Subcutaneous adipose tissue (tissue), 4 donors: ENCODE measurements around the gene HMGN2. TPM values are rescaled to one million over a fixed set of nuclear protein-coding genes. Genes with fewer than 3 reads are reported as not detected.

Experiments used
- CTCF ChIP-seq: fragments of 450-650 bp; IDR thresholded peaks from one replicate; pipeline ENCODE4 v1.5.1; 2016; ENCODE audit warnings: low read depth, mild to moderate bottlenecking, control low read depth, antibody characterized with exemption, moderate library complexity
- total RNA-seq, 4 donors: library from RNA; depleted of rRNA; stranded (reverse); fragments of >200 nt; gene quantifications; one replicate each; pipeline ENCODE4 v1.1.0, GENCODE V29; 2016

The HMGN2 gene
- 100 to 1,000 TPM in 3 of 4 donors, 10 to 100 TPM in 1; 91.6 to 171 (median 130) TPM for total RNA-seq

DNA sequence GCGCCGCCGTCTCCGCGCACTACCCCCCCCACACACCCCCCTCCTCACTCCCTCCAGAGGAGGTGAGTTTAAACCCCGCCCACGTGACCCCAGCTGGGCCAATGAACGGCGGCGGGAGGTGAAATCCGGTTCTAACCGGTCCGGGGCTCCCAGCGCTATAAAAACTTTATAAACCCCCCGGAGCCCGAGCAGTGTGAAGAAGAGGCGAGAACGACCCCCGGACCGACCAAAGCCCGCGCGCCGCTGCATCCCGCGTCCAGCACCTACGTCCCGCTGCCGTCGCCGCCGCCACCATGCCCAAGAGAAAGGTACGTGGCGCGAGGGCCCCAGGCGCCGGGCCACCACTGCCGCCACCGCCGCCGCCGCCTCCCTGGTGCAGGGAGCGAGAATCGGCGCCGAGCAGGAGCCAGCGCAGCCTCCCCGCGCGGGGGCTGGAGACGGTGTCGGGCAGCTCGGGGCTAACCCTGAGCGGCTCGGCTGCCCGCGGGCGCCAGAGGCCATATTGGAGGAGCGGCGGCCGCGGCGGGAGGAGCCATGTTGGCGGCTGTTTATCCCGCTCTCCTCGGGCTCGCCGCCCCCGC is at the start of gene HMGN2:
TSS of gene HMGN2 (plus strand) at position 121 of the 581 bp plus-strand sequence. CDS start at position 294, 173 bp downstream.
- TF ChIP-seq CTCF = no peak

- no peak for TF ChIP-seq CTCF
Measured at GRCh38 chr1:26429721-26430120, 42.5 kb upstream of the HMGN2 start.

DNA sequence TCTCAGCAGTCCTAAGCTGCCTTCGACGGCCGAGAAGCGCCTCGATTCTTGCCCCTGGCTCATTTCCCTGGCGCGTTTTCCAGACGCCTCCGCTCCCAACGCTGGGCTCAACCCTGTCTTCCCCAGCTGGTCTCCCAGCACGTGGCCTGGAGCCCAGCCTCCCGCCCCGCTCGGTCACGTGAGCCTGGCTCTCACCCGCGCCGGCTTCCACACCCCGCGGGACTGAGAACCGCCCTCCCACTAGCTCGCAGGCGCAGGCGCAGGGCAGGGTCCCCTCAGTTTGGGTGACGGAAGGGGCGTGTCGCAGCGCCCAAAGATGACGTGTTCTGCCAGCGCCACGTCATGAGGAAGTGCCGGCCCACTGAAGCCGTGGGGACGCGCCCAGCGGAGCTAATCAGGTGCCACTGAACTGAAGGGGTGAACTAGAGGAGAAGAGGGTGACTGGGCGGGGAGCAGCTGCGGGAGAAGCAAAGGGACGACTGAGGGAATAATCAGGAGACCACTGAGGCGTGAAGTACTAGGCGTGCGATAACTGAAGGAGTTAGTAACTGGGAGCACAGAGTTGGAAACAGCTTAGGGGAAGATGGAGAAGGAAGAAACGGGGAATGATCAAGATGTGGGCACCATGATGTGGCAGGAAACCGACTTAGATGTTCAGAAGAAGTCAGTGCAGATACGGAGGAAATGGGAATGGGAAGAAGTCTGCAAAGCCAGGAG is 40.1 kb upstream of the HMGN2 start, which contains the start of gene DHDDS:
TSS of gene DHDDS (plus strand) at position 343 of the 717 bp plus-strand sequence. CDS start 625 bp downstream, outside the sequence.
- TF ChIP-seq CTCF = no peak

- no peak for TF ChIP-seq CTCF
Measured at GRCh38 chr1:26432793-26433192, 39.4 kb upstream of the HMGN2 start.

DNA sequence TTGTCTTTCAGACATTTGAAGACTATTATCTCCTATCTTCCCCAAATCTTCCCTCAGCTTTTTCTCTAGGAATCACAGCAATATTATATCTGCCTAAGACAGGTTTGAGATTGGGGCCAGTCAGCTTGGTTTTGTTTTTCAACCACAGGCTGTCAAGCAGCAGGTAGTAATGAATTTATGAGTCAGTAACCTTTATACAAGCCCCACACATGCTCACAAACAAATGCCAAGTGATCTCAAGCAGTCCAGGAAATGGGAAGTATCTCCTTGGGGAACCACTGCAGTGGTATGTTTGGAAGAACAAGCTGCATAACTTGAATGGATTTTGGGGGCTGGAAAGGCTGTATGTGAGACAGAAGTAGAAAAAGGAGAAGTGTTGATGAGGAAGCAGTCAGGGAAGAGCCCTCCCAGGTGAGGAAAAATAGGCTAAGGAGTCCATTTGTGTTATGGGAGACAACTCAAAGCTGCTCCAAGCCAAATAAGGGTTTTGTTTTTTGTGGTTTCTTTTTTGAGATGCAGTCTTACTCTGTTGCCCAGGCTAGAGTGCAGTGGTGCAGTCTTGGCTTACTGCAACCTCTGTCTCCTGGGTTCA is 38.0 kb upstream of the HMGN2 start:
- no peak for TF ChIP-seq CTCF

- no peak for TF ChIP-seq CTCF
Measured at GRCh38 chr1:26438041-26438440, 34.2 kb upstream of the HMGN2 start.

DNA sequence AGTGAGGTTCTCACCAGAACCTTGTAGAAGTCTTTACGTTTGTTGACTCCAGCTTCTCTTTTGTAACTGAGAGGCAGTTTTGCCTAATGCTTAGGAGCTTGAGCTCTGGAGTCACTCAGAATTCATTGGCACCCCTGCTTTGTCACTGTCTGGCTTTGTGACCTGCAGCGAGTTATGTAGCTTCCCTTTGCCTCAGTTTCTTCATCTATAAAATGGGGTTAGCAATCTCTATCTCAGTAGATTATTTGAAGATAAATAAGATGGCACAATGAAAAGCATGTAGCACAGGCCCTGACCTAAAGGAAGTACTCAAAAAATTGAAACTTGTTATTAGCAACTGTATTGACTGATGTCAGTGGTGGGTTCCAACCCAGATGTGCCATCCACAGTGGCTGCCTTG is 32.0 kb upstream of the HMGN2 start:
- TF ChIP-seq CTCF = no peak
